HG02571 (cell line): ENCODE data around the gene AGXT.

Experiments
- ATAC-seq: cut with Tn5 transposase; IDR thresholded peaks from one replicate; pipeline ENCODE4 v1.9.1; 2021; ENCODE audit warnings: mild to moderate bottlenecking, moderate library complexity; ENCODE audit not compliant: unreplicated experiment

Gene AGXT

DNA sequence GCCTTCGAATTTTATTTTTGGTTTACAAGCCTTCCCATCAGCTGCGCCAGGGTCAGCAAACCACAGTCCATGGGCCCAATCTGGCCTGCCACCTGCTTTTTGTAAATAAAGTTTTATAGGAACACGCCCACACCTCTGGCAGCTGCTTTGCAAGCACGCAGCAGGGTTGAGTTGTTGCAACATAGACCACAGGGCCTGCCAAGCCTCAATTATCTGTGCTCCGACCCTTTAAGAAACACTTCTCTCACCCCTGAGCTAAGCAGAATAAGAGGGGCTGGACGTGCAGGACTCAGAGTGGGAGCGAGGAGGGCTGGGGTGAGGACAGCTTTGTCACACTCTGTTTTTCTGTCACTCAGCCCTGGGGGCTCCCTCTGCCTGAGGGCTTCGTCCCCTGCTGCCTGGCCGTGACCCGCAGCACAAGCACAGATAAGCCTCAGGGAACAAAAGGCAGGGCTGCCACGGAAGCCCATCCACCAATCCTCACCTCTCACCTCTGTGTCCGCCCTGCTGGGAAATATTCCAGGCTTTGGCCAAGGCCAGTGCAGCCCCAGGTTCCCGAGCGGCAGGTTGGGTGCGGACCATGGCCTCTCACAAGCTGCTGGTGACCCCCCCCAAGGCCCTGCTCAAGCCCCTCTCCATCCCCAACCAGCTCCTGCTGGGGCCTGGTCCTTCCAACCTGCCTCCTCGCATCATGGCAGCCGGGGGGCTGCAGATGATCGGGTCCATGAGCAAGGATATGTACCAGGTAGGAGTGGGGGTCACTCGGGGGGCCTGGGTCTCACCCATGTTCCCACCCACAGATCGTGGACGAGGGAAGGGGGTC, at the start of gene AGXT:
Gene AGXT, plus strand, starts transcription at position 539 of the 823 bp plus-strand sequence. Its CDS starts 42 bp downstream, at position 581.
- no peak for ATAC-seq

DNA sequence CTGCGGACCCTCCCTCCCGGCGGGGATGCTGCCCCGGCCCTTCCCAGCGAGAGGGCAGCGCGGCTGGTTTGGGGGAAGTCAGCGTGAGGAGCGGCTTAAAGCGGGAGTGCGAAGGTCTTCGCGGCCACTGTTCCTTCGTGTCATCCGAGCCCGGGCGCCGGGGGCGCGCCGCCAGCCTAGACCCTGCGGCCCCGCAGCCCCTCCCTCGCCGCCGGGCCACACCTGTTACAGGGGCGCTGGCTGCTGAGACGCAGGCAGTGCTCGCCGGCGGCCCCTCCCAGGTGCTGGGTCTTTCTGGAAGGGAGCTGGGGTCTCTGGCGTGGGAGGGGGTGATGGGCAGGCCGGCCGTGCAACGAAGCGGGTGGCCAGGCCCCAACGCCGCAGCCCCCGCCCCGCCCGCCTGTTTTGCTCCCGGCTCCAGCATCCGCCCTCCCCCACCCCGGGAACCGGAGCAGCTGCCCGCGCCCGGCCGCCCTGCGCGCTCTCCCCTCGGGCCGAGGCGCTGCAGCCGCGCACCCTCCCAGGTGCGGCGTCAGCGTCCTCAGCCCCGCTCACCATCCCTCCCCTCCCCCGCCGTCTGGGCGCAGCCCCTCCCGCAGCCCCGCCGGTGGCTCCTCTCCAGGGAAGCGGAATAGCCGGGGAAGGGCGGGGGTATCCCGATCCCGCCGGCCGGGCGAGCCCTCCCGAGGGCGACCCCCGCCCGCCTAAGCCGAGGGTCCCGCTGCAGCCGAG, 49.3 kb upstream of the AGXT start:
- ATAC-seq: no peak

DNA sequence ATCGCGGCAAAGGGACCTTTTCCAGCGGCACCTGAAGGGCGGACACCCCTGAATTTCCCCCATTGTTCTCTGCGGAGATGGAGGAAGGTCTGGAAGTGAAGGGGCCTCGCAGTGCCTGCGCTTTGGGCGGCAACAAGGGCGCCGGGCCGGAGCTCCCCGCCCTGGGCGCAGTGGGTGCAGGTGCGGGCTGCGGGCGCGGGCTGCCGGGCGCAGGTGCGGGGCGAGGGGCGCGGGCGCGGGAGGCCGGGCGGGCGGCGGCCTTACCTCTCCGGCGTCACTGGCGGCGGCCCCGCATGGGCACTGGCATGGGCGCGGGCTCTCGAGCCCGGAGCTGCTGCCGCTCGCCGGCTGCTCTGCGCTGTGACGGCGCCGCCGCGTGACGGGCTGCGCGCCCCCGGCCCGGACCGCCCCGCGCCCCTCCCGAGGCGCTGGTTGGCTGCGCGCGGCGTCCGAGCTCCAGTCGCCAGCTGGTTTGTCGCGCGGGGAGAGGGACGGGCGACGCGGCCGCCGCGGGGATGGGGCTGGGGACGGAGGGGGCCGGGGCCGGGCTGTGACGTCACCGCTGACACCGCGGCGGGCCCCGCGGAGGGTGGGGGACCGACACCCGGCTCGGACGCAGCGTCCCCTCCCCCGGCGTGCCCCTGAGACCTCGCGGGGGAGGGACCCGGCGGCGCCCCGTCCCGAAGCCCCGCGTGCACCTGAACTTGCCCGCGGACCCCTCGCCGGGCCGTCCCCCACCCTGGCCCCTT, 48.6 kb upstream of the AGXT start, which contains the start of gene KIF1A:
Gene KIF1A, minus strand, starts transcription at position 362 of the 749 bp plus-strand sequence. CDS start 22,467 bp downstream, outside the sequence.
- ATAC-seq: no peak

DNA sequence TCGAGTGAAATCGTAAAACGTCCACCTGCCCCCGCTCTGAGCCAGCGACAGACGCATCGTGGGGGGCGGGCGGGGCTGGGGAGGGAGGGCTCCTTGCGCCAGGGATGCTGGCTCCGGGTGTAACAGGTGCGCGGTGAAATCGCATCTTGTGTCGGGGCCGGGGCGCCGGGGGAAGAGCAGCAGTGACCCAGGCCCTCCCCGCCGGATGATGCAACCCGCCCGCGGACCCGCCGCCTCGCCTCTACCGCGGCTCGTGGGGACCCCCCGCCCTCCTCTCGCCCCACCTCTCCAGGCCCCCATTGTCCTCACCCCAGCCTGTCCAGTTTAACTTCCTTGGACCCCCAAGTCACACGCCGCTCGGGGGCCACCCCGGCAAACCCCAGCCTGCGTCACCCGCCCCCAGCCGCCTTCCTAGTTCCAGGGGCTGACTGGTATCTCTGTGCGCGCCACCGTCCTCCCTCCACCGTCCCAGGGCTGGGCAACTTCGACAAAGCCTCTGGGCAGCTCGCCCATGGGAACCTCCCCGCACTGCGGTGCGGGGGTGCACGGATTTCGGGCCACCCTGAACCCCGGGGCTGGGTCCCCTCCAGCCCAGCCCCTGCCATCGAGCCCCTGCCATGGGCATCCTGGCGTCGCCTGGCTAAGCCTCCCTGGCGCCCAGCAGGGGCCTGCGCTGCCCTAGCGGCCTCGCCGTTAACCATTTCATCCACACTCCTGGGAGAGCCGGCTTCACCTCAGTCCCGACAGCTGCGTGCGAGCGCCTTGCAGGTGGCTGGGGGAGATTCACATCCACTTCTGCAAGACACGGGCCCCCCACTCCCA, 47.8 kb upstream of the AGXT start:
- no peak for ATAC-seq

DNA sequence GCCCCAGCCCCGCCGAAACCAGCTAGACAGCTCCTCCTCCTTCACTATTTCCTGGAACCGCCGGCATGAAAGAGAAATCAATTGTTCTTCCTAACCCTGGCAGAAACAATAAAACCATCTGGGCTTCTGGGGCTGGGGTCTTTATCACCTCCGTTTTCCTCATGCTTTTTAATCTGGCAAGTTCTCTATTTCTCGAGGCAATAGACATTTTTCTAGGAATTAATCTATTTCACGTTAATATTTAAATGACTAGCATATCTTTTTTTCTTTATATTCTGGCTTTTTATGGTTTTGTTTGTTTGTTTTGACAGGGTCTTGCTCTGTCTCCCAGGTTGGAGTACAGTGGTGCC, 47.2 kb upstream of the AGXT start:
- no peak for ATAC-seq

DNA sequence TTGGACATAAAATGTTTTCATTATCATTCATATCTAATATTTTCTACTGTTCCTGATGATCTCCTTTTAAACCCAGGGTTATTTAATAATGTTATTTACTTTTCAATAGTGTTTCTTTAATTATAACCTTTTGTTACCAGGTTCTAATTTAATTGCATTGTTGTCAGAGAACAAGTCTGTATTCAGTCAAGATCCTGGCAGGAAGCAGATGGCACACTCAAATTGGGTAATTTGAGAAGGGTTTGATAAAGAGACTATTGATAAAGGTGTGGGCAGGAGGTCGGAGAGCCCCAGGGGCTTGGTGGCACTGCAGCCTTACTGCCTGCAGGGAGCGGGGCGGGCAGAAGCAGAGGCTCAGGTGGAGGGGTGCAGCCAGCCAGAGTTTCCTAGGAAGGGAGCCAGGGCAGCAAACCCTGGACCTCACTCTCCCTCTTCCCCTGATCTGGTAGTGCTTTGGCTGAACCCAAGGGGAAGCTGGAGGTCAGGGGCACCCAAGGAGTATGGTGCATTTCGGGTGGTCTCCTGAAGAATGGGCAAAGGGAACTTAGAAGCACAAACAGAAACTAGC, 46.3 kb upstream of the AGXT start:
- no peak for ATAC-seq

DNA sequence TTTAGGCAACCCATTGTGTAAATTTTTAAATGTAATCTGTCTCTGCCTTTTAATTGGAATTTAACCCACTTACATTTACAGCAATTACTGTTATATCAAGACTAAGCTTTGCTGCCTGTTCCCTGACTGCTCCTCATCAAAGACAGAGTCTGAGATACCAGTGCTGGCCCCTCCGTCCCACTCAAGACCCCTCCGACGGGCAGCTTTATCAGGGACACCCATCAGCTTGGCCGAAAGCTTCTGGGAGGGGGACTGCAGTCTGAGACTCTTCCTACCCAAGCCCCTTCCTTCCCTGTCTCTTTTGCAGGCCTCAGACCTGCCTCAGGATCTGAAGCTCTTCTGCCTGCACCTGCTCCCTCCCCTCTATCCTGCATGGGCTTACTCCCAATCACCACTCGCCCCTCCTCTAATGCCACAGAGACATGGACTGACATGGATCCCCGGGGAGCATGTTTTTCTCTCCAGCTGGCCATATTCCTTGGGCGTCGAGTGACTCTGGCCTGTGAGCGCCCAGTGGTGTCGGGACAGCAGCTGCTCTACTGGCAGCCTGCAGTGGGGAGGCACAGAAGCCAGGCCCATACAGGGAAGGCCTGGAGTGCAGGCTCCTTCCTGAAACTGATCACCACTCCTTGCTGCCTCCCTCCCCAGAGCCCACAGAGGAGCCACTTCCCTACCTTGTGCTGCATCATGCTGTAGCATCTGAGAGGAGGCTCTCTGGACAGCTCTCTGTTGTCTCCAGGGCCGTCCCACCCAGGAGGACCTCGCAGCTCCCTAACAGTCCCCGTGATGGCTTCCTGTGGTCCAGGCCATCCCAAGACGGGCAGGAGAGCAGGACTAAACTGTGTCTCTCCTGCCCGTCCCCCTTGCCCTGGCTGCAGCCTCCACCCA, 44.9 kb upstream of the AGXT start:
- no peak for ATAC-seq

DNA sequence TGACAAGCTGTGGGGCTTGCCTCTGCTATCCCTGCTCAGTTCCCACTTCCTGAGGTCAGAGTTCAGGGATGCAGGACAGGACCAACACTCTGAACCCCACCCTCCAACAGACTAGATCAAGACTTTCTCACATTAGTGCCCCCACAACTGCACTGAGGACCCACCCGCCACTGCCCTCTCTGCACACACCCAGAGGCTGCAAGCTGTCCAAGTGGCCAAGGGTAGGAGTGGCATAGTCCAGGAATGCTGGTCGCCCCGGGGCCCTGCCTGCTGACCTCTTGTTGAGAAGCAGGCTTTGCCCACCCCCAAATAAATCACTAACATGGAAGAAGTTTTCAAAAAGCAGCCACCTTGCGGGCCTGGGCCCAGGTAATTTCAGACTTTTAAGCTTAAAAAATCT, 43.1 kb upstream of the AGXT start:
- ATAC-seq: no peak

DNA sequence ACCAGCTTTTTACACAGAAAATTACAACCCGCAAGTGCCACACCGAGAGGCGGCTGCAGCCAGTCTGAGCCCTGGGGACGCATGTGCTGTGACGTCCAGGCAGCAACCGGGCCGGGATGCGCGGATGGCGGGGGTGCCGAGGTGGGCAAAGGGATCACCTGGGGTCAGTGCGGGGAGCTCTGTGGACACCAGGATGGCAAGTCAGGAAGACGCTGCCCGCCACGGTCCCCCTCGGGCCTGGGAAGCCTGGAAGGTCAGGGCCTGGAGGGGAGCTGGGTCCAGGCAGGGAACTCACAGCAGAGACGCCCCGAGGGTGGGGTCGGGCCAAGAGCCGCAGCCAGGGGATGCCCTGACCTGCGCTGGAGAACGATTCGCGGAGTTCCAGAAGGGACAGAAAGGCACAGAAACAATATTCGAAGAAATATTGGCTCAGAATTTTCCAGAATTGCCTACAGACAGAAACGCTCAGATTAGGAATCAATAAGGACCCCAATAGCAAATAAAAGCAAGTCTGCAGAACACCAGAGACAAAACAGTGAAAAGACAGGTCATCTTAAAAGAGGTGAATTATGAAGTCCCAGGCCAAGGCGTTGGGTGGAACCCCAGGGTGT, 36.9 kb upstream of the AGXT start:
- no peak for ATAC-seq

DNA sequence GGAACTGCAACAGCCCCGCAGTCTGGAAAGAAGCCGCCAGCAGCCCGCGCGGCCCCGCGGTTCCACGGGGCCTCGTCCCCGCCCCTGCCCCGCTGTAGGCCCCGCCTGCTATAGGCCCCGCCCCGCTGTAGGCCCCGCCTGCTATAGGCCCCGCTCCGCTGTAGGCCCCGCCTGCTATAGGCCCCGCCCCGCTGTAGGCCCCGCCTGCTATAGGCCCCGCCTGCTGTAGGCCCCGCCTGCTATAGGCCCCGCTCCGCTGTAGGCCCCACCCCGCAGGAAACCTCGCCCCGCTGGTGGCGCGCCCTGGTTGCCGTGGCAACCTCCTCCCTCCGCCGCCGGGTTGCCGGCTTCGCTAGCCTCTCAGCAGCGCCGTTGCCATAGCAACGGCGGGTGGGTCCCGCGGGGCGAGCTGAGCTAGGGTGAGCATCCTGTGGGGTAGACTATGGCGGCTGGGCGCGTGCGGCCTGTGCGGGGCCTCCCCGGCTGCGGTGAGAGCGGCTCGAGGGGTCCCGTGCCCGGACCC, 36.4 kb upstream of the AGXT start:
- ATAC-seq: no peak

DNA sequence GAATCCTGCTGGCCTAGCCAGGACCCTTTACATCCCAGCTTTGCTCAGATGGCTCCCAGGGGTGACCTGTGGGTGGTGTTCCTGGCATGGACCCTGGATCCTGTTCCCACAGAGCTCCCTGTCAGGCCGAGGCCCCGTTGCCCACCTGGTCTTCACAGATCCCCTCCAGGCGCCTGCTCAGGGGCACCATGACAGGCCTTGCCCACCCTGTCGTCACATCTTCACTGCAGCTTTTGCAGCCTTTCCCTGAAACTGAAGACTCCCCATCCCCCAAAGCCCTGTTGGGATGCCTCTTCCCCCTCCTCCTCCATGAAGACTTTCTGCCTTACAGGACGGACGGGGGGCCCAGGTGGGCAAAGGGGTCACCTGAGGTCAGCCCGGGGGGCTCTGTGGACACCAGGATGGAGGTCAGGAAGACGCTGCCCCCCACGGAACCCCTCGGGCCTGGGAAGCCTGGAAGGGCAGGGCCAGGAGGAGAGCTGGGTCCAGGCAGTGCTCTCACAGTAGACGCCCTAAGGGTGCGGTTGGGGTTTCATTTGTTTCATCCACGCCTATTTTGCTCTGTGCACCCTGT, 35.6 kb upstream of the AGXT start:
- no peak for ATAC-seq

DNA sequence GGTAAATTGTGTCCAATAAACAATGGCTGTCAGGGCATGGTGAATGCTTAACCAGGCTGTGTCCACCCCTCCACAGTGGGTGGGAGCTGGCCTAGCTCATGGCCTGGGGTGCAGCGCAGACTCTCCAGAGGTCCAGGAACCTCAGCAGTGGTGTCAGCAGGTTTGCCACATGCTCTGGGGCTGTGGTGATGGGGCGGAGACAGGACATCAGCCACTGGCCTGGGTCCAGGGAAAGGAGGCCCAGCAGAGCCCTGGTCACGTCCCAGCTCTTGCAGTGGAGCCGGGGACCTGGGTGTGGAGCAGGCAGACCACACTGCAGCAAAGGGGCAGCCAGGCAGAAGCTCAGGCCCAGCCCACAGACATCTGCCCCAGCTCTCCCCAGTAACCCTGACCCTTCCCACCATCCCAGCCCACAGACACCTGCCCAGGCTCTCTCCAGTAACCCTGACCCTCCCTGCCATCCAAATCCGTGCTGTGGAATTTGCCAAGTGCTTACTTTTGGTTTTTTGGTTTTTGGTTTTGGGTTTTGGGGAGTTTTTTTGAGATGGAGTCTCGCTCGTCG, 34.8 kb upstream of the AGXT start:
- ATAC-seq: no peak

DNA sequence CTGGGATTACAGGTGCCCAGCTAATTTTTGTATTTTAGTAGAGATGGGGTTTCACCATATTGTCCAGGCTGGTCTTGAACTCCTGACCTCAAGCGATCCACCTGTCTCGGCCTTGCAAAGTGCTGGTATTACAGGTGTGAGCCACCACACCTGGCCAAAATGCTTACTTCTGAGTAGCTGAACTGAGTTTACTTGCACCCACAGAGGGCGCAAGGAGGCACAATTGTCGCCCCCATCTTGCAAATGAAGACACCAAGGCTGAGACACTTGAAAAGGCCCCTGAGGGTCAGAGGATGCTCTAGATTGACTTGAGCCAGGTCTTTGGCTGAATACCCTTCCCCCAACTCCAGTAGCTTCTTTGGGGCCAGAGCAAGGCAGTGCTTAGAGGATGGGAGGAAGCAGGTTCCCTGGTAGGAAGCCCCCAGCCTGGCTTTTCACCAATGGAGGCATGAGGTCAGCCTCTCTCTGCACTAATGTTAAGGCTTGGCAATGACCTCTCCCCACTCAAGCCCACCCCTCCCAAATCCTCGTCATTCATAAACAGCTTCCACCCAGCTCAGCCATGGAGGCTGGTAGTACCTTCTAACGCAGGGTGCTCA, 34.1 kb upstream of the AGXT start:
- ATAC-seq: no peak

DNA sequence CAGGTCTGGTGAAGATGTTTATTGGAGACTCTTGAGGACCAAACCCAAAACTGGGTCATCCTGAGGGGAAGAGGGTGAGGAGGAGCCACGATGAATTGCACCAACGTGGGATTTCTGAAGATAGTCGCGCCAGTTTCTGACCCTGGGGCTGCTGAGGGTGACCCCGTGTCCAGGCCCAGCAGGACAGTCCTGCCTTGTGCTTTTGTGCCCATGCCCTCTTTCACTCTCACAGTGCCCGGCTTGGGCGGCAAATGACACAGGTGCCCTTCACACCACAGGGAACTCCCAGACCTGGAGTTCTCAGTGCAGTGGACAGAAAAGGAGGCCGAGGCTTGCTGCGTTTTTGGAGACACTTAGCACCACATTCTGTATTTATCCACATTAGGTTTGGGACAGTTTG, 33.1 kb upstream of the AGXT start:
- no peak for ATAC-seq

DNA sequence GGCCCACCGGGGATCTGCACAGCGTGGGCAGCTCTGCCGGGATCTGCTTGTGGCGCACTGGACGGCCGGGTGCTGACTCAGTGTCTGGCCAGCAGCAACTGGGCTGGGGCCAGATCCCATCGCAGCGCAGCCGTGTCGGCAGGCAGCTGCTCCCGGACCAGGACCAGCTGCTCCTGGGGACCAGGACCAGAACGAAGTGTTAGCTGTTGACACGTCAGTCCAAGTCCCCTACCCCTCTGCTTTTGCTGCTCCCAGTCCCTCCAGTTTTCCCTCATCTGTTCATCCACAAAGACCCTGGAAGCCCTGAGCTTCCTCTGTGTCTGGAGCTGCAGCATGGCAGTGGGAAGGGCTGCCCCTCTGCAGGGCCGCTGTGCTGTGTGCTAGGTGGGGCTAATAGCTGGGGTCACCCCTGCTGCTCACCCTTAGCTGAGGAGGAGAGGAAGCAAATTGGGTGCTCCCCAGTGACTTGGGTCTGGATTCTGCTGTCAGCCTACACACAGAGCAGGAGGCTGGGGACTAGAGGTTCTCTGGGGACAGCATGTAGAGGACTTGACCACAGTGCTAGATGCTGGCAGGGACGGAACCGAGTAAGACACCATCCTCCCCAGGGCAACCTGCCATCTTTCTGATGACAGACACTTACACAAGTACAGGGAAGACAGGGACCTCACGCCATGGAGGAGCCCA, 31.7 kb upstream of the AGXT start:
- no peak for ATAC-seq

DNA sequence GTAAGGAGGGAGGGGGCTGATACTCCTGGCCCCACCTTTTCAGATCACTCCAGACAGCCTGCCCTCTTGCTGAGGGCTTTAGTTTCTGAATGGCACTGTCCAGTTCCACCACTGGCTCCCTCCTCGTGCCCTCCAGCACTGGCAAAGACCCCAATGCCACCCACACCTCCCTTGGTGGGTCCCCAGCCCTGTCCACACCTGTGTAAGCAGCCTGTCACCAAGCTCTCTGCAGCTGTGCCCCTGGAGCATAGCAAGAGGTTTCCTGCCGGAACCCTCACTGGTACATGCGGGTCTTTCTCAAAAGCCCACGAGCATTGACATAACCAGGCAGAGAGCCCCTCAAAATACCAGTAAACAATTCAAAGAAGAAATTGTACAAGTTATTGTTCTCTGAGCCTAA, 31.0 kb upstream of the AGXT start:
- ATAC-seq: no peak
